A549 (cell line): ENCODE data around the gene EIF4E. TPM values are rescaled to one million over a fixed set of nuclear protein-coding genes. Genes with fewer than 3 reads are reported as not detected.

Experiments
- ATAC-seq, 2 experiments: fragments of 200-7000 bp in 1 of 2; fragments of >200 bp in 1 of 2; cut with Nextera tagmentation in 1 of 2; cut with Tn5 transposase in 1 of 2; 3 replicates each; pipeline versions ENCODE4 v1.8.0 to v1.9.1; 2018 to 2020; ENCODE audit warnings: mild to moderate bottlenecking in 1 of 2, moderate library complexity in 1 of 2
- CTCF ChIA-PET: fragments of 300-600 bp; sonication (Branson Sonifier 250); formaldehyde crosslinking; extraction: SDS; loops from one replicate; lab custom pipeline; 2021; ENCODE audit warnings: antibody characterized with exemption, inconsistent platforms; lab: Yijun Ruan, JAX
- POLR2A ChIA-PET: fragments of 350-600 bp; formaldehyde crosslinking; extraction: SDS; loops from one replicate; lab custom pipeline; 2021; ENCODE audit warnings: antibody characterized with exemption, inconsistent platforms; lab: Yijun Ruan, JAX
- DNase-seq, 2 experiments: peaks; one replicate each; pipeline versions ENCODE4 v3.0.0 to v3.0.0-alpha.2; 2011 to 2016; ENCODE audit warnings: low read depth in 1 of 2, low spot score in 1 of 2
- FAIRE-seq: peaks from 2 replicates; lab custom pipeline; 2011; peaks lifted over from hg19 to GRCh38; lab: Jason Lieb, UNC
- H3K27ac ChIP-seq, 2 experiments: fragments of >200 bp; sonication (Bioruptor Twin); formaldehyde crosslinking; 3 replicates each; pipeline ENCODE4 v1.5.1; 2016 to 2017
- H3K4me1 ChIP-seq: fragments of >200 bp; sonication (Bioruptor Twin); formaldehyde crosslinking; 3 replicates; pipeline ENCODE4 v1.6.1; 2016
- H3K4me2 ChIP-seq: fragments of >200 bp; sonication (Bioruptor Twin); formaldehyde crosslinking; 3 replicates; pipeline ENCODE4 v1.6.1; 2016
- H3K4me3 ChIP-seq: fragments of >200 bp; sonication (Bioruptor Twin); formaldehyde crosslinking; 3 replicates; pipeline ENCODE4 v1.5.1; 2016
- H3K9me3 ChIP-seq: fragments of >200 bp; sonication (Bioruptor Twin); formaldehyde crosslinking; 3 replicates; pipeline ENCODE4 v1.6.1; 2016
- CBX2 ChIP-seq: fragments of 200-600 bp; sonication (generic); IDR thresholded peaks from 2 replicates; pipeline ENCODE4 v1.6.1; 2016; ENCODE audit warnings: low read depth, mild to moderate bottlenecking, borderline replicate concordance
- CEBPB ChIP-seq, 2 experiments: fragments of >200 bp in 1 of 2; sonication (Bioruptor Twin) in 1 of 2; formaldehyde crosslinking in 1 of 2; IDR thresholded peaks; 2 replicates each; pipeline ENCODE4 v1.6.1; 2012 to 2016
- E2F6 ChIP-seq: IDR thresholded peaks from 2 replicates; pipeline ENCODE4 v1.6.1; 2012; ENCODE audit warnings: low read depth, borderline replicate concordance
- FOSL2 ChIP-seq, 2 experiments: fragments of 450-650 bp in 1 of 2; fragments of >200 bp in 1 of 2; sonication (Bioruptor Twin) in 1 of 2; formaldehyde crosslinking; IDR thresholded peaks; 2 replicates each; pipeline versions ENCODE4 v1.5.0 to v1.6.1; 2016 to 2020; ENCODE audit warnings: mild to moderate bottlenecking in 1 of 2, moderate library complexity in 1 of 2
- FOXS1 ChIP-seq: fragments of 250-450 bp; sonication (Bioruptor Pico); IDR thresholded peaks from 2 replicates; pipeline ENCODE4 v1.5.0; 2020; ENCODE audit warnings: mild to moderate bottlenecking, moderate library complexity
- GATA3 ChIP-seq: IDR thresholded peaks from 2 replicates; pipeline ENCODE4 v1.6.1; 2012; ENCODE audit warnings: borderline replicate concordance
- HES2 ChIP-seq: fragments of >200 bp; sonication (Bioruptor Twin); formaldehyde crosslinking; IDR thresholded peaks from 2 replicates; pipeline ENCODE4 v1.6.1; 2016
- KDM5A ChIP-seq: fragments of 200-600 bp; sonication (generic); IDR thresholded peaks from 2 replicates; pipeline ENCODE4 v1.6.1; 2016; ENCODE audit warnings: antibody characterized with exemption, mild to moderate bottlenecking
- MAFK ChIP-seq: fragments of 450-650 bp; IDR thresholded peaks from 2 replicates; pipeline ENCODE4 v1.6.1; 2014; ENCODE audit not compliant: partially characterized antibody
- MAX ChIP-seq: IDR thresholded peaks from 2 replicates; pipeline ENCODE4 v1.6.1; 2012
- NPAS2 ChIP-seq: fragments of 250-450 bp; sonication (Bioruptor Pico); IDR thresholded peaks from 2 replicates; pipeline ENCODE4 v1.8.0; 2022; ENCODE audit warnings: mild to moderate bottlenecking, moderate library complexity, borderline replicate concordance
- NR3C1 ChIP-seq: fragments of >200 bp; sonication (Bioruptor Twin); formaldehyde crosslinking; IDR thresholded peaks from 3 replicates; pipeline ENCODE4 v1.6.1; 2017
- PBX3 ChIP-seq: IDR thresholded peaks from 2 replicates; pipeline ENCODE4 v1.6.1; 2012
- RAD21 ChIP-seq, 2 experiments: fragments of >200 bp in 1 of 2; sonication (Bioruptor Twin) in 1 of 2; formaldehyde crosslinking in 1 of 2; IDR thresholded peaks in 1 of 2; conservative IDR thresholded peaks in 1 of 2; 2 replicates in 1 of 2; 3 replicates in 1 of 2; pipeline ENCODE4 v1.6.1; 2012 to 2018; ENCODE audit warnings: inconsistent platforms in 1 of 2
- RARB ChIP-seq: fragments of 250-450 bp; sonication (Bioruptor Pico); IDR thresholded peaks from 2 replicates; pipeline ENCODE4 v1.8.0; 2021; ENCODE audit warnings: mild to moderate bottlenecking, moderate library complexity
- RCOR1 ChIP-seq: fragments of 150-350 bp; IDR thresholded peaks from 2 replicates; pipeline ENCODE4 v1.6.1; 2014; ENCODE audit warnings: antibody characterized with exemption, low read length, low read depth
- REST ChIP-seq: fragments of 200-600 bp; sonication (generic); IDR thresholded peaks from 2 replicates; pipeline ENCODE4 v1.6.1; 2016; ENCODE audit warnings: antibody characterized with exemption, mild to moderate bottlenecking, moderate library complexity
- TFCP2L1 ChIP-seq: fragments of 250-450 bp; sonication (Bioruptor Pico); IDR thresholded peaks from 2 replicates; pipeline ENCODE4 v1.5.0; 2021; ENCODE audit warnings: mild to moderate bottlenecking
- TP53 ChIP-seq: fragments of 250-450 bp; sonication (Bioruptor Pico); IDR thresholded peaks from 2 replicates; pipeline ENCODE4 v1.5.0; 2021; ENCODE audit warnings: mild to moderate bottlenecking, moderate library complexity
- ZFP36 ChIP-seq: fragments of 450-650 bp; IDR thresholded peaks from 2 replicates; pipeline ENCODE4 v1.6.1; 2014; ENCODE audit warnings: borderline replicate concordance; ENCODE audit not compliant: partially characterized antibody
- ZNF302 ChIP-seq: fragments of 250-450 bp; sonication (Bioruptor Pico); IDR thresholded peaks from 2 replicates; pipeline ENCODE4 v1.9.0; 2021; ENCODE audit warnings: inconsistent platforms, mild to moderate bottlenecking, moderate library complexity
- WGBS: methylation state at CpG from one replicate; pipeline ENCODE4 v1.1.6; 2017; ENCODE audit errors: missing lambda C conversion rate; 5-methylcytosine and 5-hydroxymethylcytosine counted together
- polyA plus RNA-seq, 4 experiments: library from polyadenylated mRNA; depleted of rRNA in 3 of 4; stranded (reverse); fragments of >200 nt; fragmentation: RNase III in 1 of 4; extraction: RNeasy Plus Mini Kit Qiagen cat#74134 plus additional on column Dnase treatment in 1 of 4; gene quantifications; 2 replicates in 3 of 4; 3 replicates in 1 of 4; pipeline ENCODE4 v1.2.3, GENCODE V29; 2011 to 2017

The EIF4E gene
- polyA plus RNA-seq, 2 of the 4 experiments (the other 2 are of a cell fraction), result 147 to 165 TPM

- TF ChIP-seq HES2 (no peak), CEBPB (IDR thresholded peaks at IDR 0.05) (no peak), TP53 (no peak), FOXS1 (no peak), RCOR1 (no peak), RARB (CRISPR knock-in tag) (no peak), TFCP2L1 (no peak)
Observed at GRCh38 chr4:98977557-98977956, 48.6 kb upstream of the EIF4E start (continued).

GRCh38 chr4:98976716-98977115 lies 47.8 kb upstream of the EIF4E start:
- 29% methylated on average over 4 of the region's 4 CpGs for WGBS
- ChIA-PET POLR2A (no interaction called here), CTCF (no interaction called here)
- no peak overlapping the region for H3K4me2 ChIP-seq
- ATAC-seq, result no peak
- no peaks in the 10 kb centered on the region for H3K9me3 ChIP-seq
- no peak overlapping the region for H3K27ac ChIP-seq
- H3K4me1 ChIP-seq, result no peaks in the 10 kb centered on the region
- no peak for DNase-seq
- H3K4me3 ChIP-seq, result no peak overlapping the region
- TF ChIP-seq MAFK (no peak), TFCP2L1 (no peak), NPAS2 (CRISPR knock-in tag) (no peak), CBX2 (no peak), GATA3 (no peak), MAX (no peak), REST (no peak), PBX3 (no peak), ZNF302 (CRISPR knock-in tag) (no peak), E2F6 (no peak), CEBPB (IDR thresholded peaks at IDR 0.05) (no peak), KDM5A (no peak), FOSL2 (IDR thresholded peaks at IDR 0.05) (no peak), FOSL2 (CRISPR knock-in tag; IDR thresholded peaks at IDR 0.05) (no peak), ZFP36 (no peak), NR3C1 (no peak), RAD21 (conservative IDR thresholded peaks at IDR 0.05 in 1 of 2, IDR thresholded peaks at IDR 0.05 in 1 of 2) (no peak)
- FAIRE-seq, result no peak
